Glutamatergic neuron (in vitro differentiated cells): ENCODE data around the gene LRP1. TPM values are rescaled to one million over a fixed set of nuclear protein-coding genes. Genes with fewer than 3 reads are reported as not detected.
A peak's percentile ranks its signal among the peaks of the same experiment; 100 is the strongest.

Experiments used
- DNase-seq: peaks from one replicate; pipeline ENCODE4 v3.0.0; 2022
- H3K27ac Mint-ChIP-seq: one replicate; pipeline ENCODE4 v1.8.0; 2020; ENCODE audit warnings: mild to moderate bottlenecking, mixed read lengths, inconsistent platforms; ENCODE audit not compliant: unreplicated experiment
- H3K27me3 Mint-ChIP-seq: one replicate; pipeline ENCODE4 v1.8.0; 2020; ENCODE audit warnings: mild to moderate bottlenecking, moderate library complexity, mixed read lengths, inconsistent platforms; ENCODE audit not compliant: unreplicated experiment
- H3K36me3 Mint-ChIP-seq: one replicate; pipeline ENCODE4 v1.8.0; 2020; ENCODE audit warnings: mild to moderate bottlenecking, mixed read lengths, inconsistent platforms; ENCODE audit not compliant: unreplicated experiment
- H3K4me1 Mint-ChIP-seq: one replicate; pipeline ENCODE4 v1.8.0; 2020; ENCODE audit warnings: mild to moderate bottlenecking, low read depth, mixed read lengths, inconsistent platforms; ENCODE audit not compliant: unreplicated experiment
- H3K4me3 Mint-ChIP-seq: one replicate; pipeline ENCODE4 v1.8.0; 2020; ENCODE audit warnings: mild to moderate bottlenecking, mixed read lengths, inconsistent platforms; ENCODE audit not compliant: unreplicated experiment
- H3K9me3 Mint-ChIP-seq: one replicate; pipeline ENCODE4 v1.8.0; 2020; ENCODE audit warnings: mild to moderate bottlenecking, moderate library complexity, mixed read lengths, inconsistent platforms; ENCODE audit not compliant: unreplicated experiment
- CTCF ChIP-seq: fragments of 200-600 bp; sonication (generic); IDR thresholded peaks from one replicate; pipeline ENCODE4 v1.5.0; 2021; ENCODE audit not compliant: partially characterized antibody, unreplicated experiment
- total RNA-seq: library from RNA; stranded (reverse); fragmentation: NEBNext Ultra II Directional; extraction: Animal tissue kit (Norgen Biotek cat#: 25700); gene quantifications from one replicate; pipeline ENCODE4 v1.2.1, GENCODE V29; 2021; ENCODE audit not compliant: unreplicated experiment

LRP1 gene
- total RNA-seq, 1 donor from 2014 or later: 125 TPM

- Mint-ChIP-seq H3K36me3 (no peaks in the 10 kb centered on the region), H3K27me3 (peaks cover 54% of the 10 kb centered on the region), H3K27ac (peak overlapping the region; percentile 82), H3K4me1 (peaks cover 58% of the 10 kb centered on the region), H3K9me3 (peaks cover 36% of the 10 kb centered on the region), H3K4me3 (peak overlapping the region; percentile 92)
- DNase-seq: no peak
- no peak for TF ChIP-seq CTCF
Observed at GRCh38 chr12:57218030-57218853, 90.0 kb downstream of the LRP1 start.

GRCh38 chr12:57219205-57219992 is 91.1 kb downstream of the LRP1 start:
- Mint-ChIP-seq H3K36me3 (no peaks in the 10 kb centered on the region), H3K9me3 (peaks cover 30% of the 10 kb centered on the region), H3K4me3 (peak overlapping the region; percentile 92), H3K27ac (peak overlapping the region; percentile 82), H3K4me1 (peaks cover 52% of the 10 kb centered on the region), H3K27me3 (peaks cover 50% of the 10 kb centered on the region)
- TF ChIP-seq CTCF: no peak
- peak; percentile 56 for DNase-seq

GRCh38 chr12:57219993-57220754 is 91.9 kb downstream of the LRP1 start:
- peaks cover 50% of the 10 kb centered on the region for H3K4me1 Mint-ChIP-seq
- no peak for DNase-seq
- H3K27ac Mint-ChIP-seq: peak overlapping the region; percentile 3

GRCh38 chr12:57220770-57221168 is 92.5 kb downstream of the LRP1 start:
- peak overlapping the region; percentile 18 for H3K27ac Mint-ChIP-seq
- H3K4me1 Mint-ChIP-seq: peaks cover 44% of the 10 kb centered on the region
- no peak for TF ChIP-seq CTCF
- H3K36me3 Mint-ChIP-seq: no peaks in the 10 kb centered on the region
- no peak for DNase-seq
- H3K4me3 Mint-ChIP-seq: peak overlapping the region; percentile 81
- peaks cover 23% of the 10 kb centered on the region for H3K9me3 Mint-ChIP-seq
- H3K27me3 Mint-ChIP-seq: peaks cover 43% of the 10 kb centered on the region

More at GRCh38 chr12:57219993-57220754, 91.9 kb downstream of the LRP1 start:
- peaks cover 48% of the 10 kb centered on the region for H3K27me3 Mint-ChIP-seq
- TF ChIP-seq CTCF: no peak
- peaks cover 26% of the 10 kb centered on the region for H3K9me3 Mint-ChIP-seq
- H3K4me3 Mint-ChIP-seq: peak overlapping the region; percentile 92
- no peaks in the 10 kb centered on the region for H3K36me3 Mint-ChIP-seq
